GM21723 (cell line): ENCODE data around the gene DNAJB4.
"Not testable (repeated sequence)": the region's sequence is repeated elsewhere in the genome, so short reads cannot be mapped to it uniquely, and the experiment has no call there.

Experiments
- ATAC-seq: cut with Tn5 transposase; IDR thresholded peaks from one replicate; pipeline ENCODE4 v1.9.1; 2021; ENCODE audit warnings: mild to moderate bottlenecking, moderate library complexity; ENCODE audit not compliant: unreplicated experiment

DNAJB4 gene

GRCh38 chr1:78004719-78005447 is at the start of gene DNAJB4:
DNAJB4 (plus strand) TSS chr1:78004939; CDS start chr1:78005111, 172 bp downstream.
- peak; percentile 98 for ATAC-seq

GRCh38 chr1:77955709-77956108 is 49.0 kb upstream of the DNAJB4 start:
- no peak for ATAC-seq

GRCh38 chr1:77956464-77956863 is 48.3 kb upstream of the DNAJB4 start:
- no peak for ATAC-seq

GRCh38 chr1:77958391-77958790 is 46.3 kb upstream of the DNAJB4 start:
- no peak for ATAC-seq

- no peak for ATAC-seq
Measured at GRCh38 chr1:77958850-77959249, 45.9 kb upstream of the DNAJB4 start.

GRCh38 chr1:77961392-77961791 is 43.3 kb upstream of the DNAJB4 start:
- ATAC-seq, result no peak

- ATAC-seq, result no peak
Measured at GRCh38 chr1:77966291-77966690, 38.4 kb upstream of the DNAJB4 start.

- no peak for ATAC-seq
Measured at GRCh38 chr1:77970192-77970591, 34.5 kb upstream of the DNAJB4 start.

- ATAC-seq, result no peak
Measured at GRCh38 chr1:77972080-77972479, 32.7 kb upstream of the DNAJB4 start.

GRCh38 chr1:77975386-77975785 is 29.4 kb upstream of the DNAJB4 start:
- no peak for ATAC-seq

GRCh38 chr1:77975907-77976306 is 28.8 kb upstream of the DNAJB4 start:
- ATAC-seq, result no peak

- ATAC-seq, result no peak
Measured at GRCh38 chr1:77976433-77977076, 28.2 kb upstream of the DNAJB4 start.

- peak; percentile 0 for ATAC-seq
Measured at GRCh38 chr1:77977989-77978292, 26.8 kb upstream of the DNAJB4 start.

GRCh38 chr1:77978293-77978968 is 26.3 kb upstream of the DNAJB4 start:
- peak; percentile 70 for ATAC-seq

GRCh38 chr1:77978969-77979876 is 25.5 kb upstream of the DNAJB4 start, which contains the start of gene FUBP1:
FUBP1 (minus strand) TSS chr1:77979072; CDS start chr1:77979004, 68 bp downstream.
- peak; percentile 78 for ATAC-seq

- not testable (repeated sequence) for ATAC-seq
Measured at GRCh38 chr1:77983352-77983996, 21.3 kb upstream of the DNAJB4 start.

- ATAC-seq, result no peak
Measured at GRCh38 chr1:77983997-77984355, 20.8 kb upstream of the DNAJB4 start.

- ATAC-seq, result no peak
Measured at GRCh38 chr1:77984629-77985028, 20.1 kb upstream of the DNAJB4 start.

- ATAC-seq, result no peak
Measured at GRCh38 chr1:77986810-77987209, 17.9 kb upstream of the DNAJB4 start.

- ATAC-seq, result no peak
Measured at GRCh38 chr1:77987919-77988318, 16.8 kb upstream of the DNAJB4 start.

- ATAC-seq, result no peak
Measured at GRCh38 chr1:77989744-77990143, 15.0 kb upstream of the DNAJB4 start.
